ENCODE results near the gene PDXDC1. TPM values are rescaled to one million over a fixed set of nuclear protein-coding genes. Genes with fewer than 3 reads are reported as not detected.
A peak's percentile ranks its signal among the peaks of the same experiment; 100 is the strongest.
"Not testable (repeated sequence)": the region's sequence is repeated elsewhere in the genome, so short reads cannot be mapped to it uniquely, and the experiment has no call there.

PDXDC1 gene
- total and polyA plus RNA-seq, 5 experiments from 2014 or later, result 25.0 to 77.8 (median 35.7) TPM

DNA sequence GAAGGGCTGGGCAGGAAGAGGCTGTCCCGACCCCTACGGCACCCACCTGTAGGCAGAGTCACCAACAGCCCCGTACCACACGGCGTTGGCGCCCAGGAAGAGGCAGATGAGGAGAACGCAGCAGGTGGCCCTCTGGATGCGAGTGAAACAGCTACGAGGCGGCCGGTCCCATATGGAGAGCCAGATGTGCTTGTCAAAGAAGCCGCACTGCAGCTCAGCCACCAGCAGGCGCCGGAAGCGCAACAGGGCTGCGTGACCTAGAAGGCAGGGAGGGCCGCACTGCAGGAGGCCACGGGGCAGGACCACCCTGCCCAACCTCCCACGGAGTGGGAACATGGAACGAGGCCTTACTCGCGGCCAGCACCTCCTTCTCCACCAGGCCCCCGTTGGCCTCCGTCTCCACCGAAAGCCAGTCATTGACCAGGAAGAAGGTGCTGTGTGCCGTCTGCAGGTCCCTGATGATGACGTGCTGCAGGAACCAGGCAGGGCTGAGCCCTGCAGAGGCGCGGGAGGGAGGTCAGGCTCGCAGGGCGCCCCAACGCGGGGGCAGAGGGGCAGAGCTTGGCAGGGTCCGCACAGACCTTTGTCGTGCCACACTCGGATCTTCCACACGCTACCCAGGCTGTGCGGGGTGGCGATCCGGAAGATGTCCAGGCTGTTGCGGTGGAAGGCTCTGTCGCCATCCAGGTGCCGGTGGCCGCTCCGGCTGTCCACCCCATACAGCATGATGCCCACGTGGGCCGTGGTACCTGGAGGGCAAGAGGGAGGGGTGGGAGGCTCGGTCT is 153.0 kb downstream of the PDXDC1 start:
- H3K4me1 Mint-ChIP-seq, DNase-seq, H3K36me3 Mint-ChIP-seq, H3K4me3 Mint-ChIP-seq, H3K9me3 Mint-ChIP-seq, POLR2A ChIA-PET, H3K27ac Mint-ChIP-seq, H3K27me3 Mint-ChIP-seq, ATAC-seq: not testable (repeated sequence)

DNA sequence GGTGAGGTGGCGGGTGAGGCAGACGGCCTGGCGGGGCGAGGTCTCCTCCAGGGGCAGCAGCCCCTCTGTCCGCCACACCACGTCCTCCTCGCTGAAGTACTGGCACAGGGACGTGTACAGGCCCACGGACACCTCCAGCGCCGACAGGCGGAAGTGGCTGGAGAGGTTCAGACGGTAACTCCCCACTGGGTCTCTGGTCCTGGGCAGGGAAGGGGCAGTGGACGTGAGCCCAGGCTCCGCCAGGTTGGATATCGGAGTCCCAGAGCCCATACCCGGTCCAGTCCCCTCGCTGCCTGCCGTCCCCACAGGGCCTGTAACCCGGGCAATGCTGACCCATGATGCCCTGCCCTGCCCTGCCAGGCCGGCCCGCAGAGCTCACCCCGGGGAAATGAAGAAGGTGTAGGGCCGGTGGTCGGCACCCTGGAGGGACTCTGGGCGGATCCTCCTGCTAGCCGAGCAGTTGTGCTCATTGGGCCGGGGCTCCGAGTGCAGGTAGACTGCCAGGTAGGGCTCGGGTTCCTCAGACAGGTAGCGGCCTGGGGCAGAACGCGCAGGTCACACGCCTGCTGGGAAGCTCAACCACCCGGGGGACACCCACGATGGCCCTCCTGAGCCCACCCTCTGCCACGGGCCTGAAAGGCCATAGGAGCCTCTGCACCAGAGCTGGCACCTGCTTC is 155.6 kb downstream of the PDXDC1 start:
- H3K4me1 Mint-ChIP-seq, POLR2A ChIA-PET, H3K27me3 Mint-ChIP-seq, H3K36me3 Mint-ChIP-seq, H3K4me3 Mint-ChIP-seq, ATAC-seq, H3K9me3 Mint-ChIP-seq, DNase-seq, H3K27ac Mint-ChIP-seq: not testable (repeated sequence)

DNA sequence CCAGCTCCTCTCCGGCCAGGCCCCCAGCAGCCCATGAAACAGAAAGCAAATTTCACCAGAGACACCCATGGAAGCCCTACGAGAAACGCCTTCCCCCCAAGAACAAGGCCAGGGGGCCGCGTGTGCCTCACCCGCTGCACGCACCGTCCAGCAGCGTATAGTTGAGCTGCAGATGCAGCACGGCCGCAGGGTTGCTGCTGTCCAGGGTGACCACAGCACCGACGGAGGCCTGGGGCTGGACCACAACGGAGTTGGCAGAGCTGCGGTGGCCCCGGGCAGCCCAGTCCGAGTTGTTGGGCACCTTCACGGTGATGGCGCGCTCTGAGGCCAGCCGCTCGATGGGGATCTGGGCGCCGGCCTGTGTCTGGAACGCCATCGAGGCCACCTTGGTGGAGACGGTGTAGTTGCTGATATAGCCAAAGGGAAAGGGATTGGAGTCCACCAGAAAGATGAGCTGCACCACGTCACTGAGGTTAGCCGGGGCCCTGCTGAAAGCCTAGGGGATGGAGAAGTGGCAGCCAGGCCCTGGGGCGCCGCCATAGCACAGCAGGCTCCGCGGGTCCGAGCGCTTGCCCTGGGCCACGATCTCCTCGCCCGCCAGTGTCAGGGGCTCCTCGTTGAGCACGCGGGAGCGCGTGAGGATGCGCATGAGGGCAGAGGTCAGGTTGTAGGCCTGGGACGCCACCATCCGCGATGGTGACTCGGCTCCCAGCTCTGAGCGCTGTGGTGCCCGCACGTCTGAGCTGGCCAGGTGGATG is 156.3 kb downstream of the PDXDC1 start:
- H3K27me3 Mint-ChIP-seq, POLR2A ChIA-PET, DNase-seq, H3K36me3 Mint-ChIP-seq, H3K27ac Mint-ChIP-seq, ATAC-seq, H3K9me3 Mint-ChIP-seq, H3K4me1 Mint-ChIP-seq, H3K4me3 Mint-ChIP-seq: not testable (repeated sequence)

DNA sequence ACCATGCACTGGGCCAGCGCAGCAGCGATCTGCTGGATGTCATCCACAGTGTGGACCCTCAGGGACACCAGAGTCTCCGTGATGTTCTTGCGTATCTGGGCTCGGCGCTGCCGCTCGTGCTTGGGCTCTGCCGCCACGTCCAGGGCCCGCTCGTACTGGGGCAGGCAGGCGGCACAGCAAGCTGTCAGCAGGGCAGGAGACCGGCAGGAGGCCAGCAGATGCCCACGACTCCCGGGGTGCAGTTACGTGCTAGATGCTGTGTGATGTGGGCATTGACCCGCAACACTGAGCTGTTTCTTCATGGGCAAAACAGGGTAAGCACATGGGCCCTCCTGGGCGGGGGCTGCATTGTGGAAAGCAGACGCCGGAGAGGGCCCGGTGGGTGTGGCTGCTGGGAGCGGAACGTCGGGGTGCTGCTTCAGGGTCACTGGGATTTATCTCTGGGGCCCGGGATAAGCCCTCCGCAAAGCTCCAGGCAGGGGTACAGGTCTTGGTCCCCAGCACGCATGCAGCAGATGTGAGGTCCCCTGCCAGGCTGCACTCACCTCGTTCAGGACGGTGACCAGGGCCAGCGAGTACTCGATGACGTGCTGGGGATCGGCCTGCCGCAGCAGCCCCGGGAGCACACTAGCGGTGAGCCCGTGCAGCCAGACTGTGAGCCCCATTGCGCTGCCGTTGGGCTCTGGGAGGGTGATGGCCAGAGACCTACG is 158.0 kb downstream of the PDXDC1 start:
- H3K4me1 Mint-ChIP-seq, ATAC-seq, H3K4me3 Mint-ChIP-seq, H3K27me3 Mint-ChIP-seq, DNase-seq, POLR2A ChIA-PET, H3K9me3 Mint-ChIP-seq, H3K27ac Mint-ChIP-seq, H3K36me3 Mint-ChIP-seq: not testable (repeated sequence)

DNA sequence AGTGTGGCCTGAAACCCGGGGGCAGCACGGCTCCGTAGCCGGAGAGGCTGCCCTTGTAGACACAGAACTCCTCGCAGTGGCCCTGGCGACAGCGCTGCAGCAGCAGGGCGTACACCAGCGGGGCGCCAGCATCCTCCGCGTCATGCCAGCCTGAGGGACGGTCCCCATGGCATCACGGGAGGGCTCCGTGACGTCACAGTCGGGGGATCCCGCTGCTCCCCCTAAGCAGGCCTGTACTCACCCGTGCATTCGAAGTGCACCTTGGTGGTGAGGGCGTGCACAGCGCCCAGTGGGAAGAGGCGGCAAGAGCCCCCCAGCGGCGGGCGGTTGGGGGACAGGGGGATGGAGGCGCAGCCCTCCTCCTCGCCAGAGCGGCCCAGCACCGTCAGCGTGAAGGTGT is 158.7 kb downstream of the PDXDC1 start:
- ATAC-seq, DNase-seq, H3K4me1 Mint-ChIP-seq, H3K27me3 Mint-ChIP-seq, H3K9me3 Mint-ChIP-seq, POLR2A ChIA-PET, H3K36me3 Mint-ChIP-seq, H3K4me3 Mint-ChIP-seq, H3K27ac Mint-ChIP-seq: not testable (repeated sequence)

DNA sequence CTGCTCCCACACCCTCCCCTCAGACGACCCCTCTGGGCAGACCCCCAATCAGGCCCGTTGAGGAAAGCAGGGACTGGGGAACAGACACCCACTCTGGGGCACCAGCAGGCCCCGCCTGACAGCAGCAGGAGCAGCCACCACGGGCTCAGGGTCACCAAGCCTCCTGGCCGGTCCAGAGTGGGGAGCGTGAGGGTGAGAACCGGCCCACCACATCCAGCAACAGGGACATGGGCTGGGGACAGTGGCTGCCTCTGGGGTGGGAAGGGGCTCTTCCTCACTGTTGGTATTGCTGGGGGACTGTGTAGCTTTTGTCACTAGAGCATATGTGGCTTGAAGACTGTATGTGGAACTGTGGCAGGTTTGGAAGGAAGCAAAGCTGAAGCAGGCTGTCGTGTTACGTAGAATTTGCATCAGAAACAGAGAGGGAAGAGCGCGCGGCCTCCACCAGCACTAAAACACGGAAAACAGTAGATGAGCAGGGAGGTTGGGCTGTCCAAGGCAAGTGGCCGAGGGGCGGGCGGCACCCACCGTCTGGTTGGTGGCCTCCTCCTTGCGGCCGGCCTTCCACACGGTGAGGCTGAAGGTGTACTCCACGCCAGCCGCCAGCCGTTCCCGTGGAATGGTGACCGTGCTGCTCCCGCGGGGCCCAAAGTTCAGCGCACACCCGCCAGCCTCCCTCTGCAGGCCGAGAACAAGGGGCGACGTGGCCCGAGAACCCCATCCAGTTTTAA is 160.1 kb downstream of the PDXDC1 start:
- H3K4me3 Mint-ChIP-seq, H3K27ac Mint-ChIP-seq, H3K9me3 Mint-ChIP-seq, ATAC-seq, DNase-seq, POLR2A ChIA-PET, H3K36me3 Mint-ChIP-seq, H3K4me1 Mint-ChIP-seq, H3K27me3 Mint-ChIP-seq: not testable (repeated sequence)

DNA sequence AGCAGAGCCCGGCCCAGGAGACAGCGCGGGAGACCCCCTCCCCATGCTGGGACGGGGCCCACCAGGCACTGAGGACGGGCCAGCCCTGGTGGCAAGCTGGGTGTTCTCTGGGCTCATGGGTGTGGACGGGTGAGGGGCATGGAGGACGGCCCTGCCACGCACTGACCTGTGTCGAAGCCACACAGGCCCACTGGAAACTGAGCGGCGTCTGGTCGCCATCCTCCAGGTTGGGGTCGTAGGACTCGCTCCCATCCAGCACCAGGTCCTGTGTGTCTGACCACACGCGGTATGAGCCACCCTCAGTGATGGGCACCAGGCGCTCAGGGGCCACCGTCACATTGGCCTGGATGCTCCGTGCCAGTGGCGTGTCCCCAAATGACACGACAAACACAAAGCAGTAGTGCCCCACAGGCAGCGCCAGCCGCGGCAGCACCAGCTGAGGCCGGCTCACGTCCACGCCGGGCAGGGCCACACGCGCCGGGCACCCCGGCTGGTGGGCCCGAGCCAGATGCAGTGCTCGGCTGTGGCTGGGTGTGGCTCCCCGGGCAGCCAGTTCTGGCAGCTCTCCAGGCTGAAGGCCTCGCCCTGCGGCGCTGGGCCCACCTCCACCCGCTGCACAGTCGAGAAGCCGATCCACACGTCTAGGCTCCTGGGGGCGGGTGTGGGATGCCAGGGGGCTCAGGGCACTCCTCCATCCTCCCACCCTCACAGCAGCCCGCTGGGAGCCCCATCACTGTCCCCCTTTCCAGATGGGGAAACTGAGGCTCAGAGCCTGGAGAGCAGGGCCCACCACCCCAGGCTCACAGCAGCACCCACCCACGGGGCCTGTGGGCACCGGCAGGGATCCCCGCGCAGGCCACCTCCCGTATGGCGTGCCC is 160.9 kb downstream of the PDXDC1 start:
- H3K27ac Mint-ChIP-seq, H3K4me3 Mint-ChIP-seq, H3K4me1 Mint-ChIP-seq, DNase-seq, ATAC-seq, H3K36me3 Mint-ChIP-seq, H3K9me3 Mint-ChIP-seq, H3K27me3 Mint-ChIP-seq, POLR2A ChIA-PET: not testable (repeated sequence)

DNA sequence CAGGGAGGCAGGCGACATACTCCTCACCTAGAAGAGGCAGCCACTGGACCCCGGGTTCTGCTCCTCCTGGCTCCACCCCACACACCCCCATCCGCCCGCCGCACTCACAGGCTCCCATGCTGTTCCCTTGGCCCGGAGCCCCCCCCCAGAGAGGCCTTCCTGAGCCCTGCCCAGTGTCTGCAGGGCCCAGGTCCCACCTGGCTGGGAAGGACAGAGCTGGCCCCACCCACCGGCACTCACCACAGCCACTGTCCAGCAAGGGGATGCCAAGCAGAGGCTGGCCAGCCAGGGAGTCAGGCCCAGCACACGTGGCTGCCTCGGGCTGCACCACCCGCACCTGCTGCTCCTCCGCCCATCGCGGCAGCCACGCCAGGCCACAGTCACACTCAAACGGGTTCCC is 162.7 kb downstream of the PDXDC1 start:
- H3K4me1 Mint-ChIP-seq, H3K27me3 Mint-ChIP-seq, ATAC-seq, H3K36me3 Mint-ChIP-seq, H3K4me3 Mint-ChIP-seq, DNase-seq, POLR2A ChIA-PET, H3K27ac Mint-ChIP-seq, H3K9me3 Mint-ChIP-seq: not testable (repeated sequence)

DNA sequence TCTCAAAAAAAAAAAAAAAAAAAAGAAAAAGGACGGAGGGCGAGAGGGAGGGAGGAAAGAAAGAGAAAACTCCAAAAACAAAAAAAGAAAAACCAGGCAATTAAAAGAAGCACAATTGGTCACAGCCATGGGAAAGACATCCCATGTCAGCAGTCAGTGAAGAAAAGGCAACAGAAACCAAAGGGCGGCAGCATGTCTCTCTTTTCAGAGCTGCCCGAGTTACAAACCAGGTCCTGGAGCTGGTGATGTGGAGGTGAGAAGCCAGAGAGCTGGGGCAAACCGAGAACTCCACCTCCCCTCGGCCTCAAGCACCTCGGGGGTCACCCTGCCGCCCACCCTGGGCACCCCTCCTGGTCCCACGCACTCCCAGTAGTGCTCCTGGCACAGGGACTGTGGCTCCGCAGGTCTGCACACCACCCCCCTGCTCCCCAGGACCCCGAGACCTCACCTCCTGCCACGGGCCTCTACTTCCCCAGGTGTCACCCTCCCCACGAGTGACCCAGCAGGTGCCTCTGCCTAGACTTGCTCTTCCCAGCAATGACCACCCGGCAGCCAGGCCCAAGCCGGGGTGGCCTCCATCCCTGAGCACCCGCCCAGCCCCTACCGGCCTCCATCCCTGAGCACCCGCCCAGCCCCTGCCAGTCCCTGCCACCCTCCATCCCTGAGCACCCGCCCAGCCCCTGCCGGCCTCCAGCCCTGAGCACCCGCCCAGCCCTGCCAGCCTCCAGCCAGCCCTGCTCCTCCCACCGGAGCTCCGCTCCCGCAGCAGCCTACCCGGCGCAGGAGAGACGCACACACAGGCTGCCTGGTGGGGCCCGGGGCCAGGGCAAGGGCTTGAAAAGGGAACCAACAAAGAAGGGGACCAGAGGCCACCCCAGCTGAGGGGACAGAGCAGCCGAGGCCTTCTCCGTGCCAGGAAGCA is 165.9 kb downstream of the PDXDC1 start:
- H3K4me1 Mint-ChIP-seq, result peaks cover 3 to 12% (median 7%) of the 10 kb centered on the region in 4 donors
- H3K27me3 Mint-ChIP-seq, H3K4me3 Mint-ChIP-seq, H3K9me3 Mint-ChIP-seq, H3K27ac Mint-ChIP-seq, H3K36me3 Mint-ChIP-seq, DNase-seq, ATAC-seq, POLR2A ChIA-PET: not testable (repeated sequence)

DNA sequence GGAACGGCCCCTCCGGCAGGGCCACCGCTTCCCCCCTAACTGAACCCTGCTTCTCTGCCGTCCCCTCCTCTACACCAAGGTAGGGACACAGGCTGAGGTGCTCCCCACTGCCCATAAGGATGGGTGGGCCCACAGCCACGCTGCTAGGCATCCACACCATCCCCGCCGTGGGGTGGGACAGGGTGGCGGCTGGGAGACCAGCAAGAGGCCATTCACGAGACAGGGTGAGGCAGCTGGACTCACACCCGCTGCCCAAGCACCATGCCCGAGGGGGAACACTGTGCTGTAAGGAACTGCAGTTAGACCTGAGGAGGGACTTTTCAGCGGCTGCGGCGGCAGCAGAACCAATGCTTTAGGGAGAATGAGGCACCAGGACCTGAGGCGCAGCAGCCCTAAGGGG is 166.8 kb downstream of the PDXDC1 start:
- Mint-ChIP-seq H3K27me3 (no peaks in the 10 kb centered on the region), H3K9me3 (no peaks in the 10 kb centered on the region), H3K4me1 (peaks cover 5 to 12% (median 7%) of the 10 kb centered on the region in 4 donors), H3K27ac (peak overlapping the region in 2 of 10 donors; percentile 28 to 41), H3K36me3 (no peaks in the 10 kb centered on the region), H3K4me3 (no peak overlapping the region)
- no peak for ATAC-seq
- POLR2A ChIA-PET, result no interaction called here
- DNase-seq, result no peak

Data from naive thymus-derived CD8-positive, alpha-beta T cell (primary cell).